ENCODE data around the gene RALGAPA2.

Gene RALGAPA2

GRCh38 chr20:20454850-20455627 lies 257.4 kb downstream of the RALGAPA2 start:
- DNase-seq = no peak

GRCh38 chr20:20454367-20454766 lies 258.1 kb downstream of the RALGAPA2 start:
- no peak for DNase-seq

- DNase-seq = no peak
These were observed 260.2 kb downstream of the RALGAPA2 start for GRCh38 chr20:20452254-20452676.

GRCh38 chr20:20450521-20450920 lies 261.9 kb downstream of the RALGAPA2 start:
- DNase-seq = no peak

GRCh38 chr20:20448881-20449280 lies 263.6 kb downstream of the RALGAPA2 start:
- DNase-seq = no peak

GRCh38 chr20:20447196-20447595 lies 265.2 kb downstream of the RALGAPA2 start:
- no peak for DNase-seq

GRCh38 chr20:20446425-20447015 lies 265.9 kb downstream of the RALGAPA2 start:
- DNase-seq = no peak

GRCh38 chr20:20446001-20446400 lies 266.4 kb downstream of the RALGAPA2 start:
- DNase-seq = no peak

GRCh38 chr20:20443504-20443903 lies 268.9 kb downstream of the RALGAPA2 start:
- no peak for DNase-seq

- no peak for DNase-seq
These were observed 270.0 kb downstream of the RALGAPA2 start for GRCh38 chr20:20442466-20442865.

- DNase-seq = no peak
These were observed 271.4 kb downstream of the RALGAPA2 start for GRCh38 chr20:20440886-20441658.

- DNase-seq = no peak
These were observed 272.0 kb downstream of the RALGAPA2 start for GRCh38 chr20:20440481-20440880.

GRCh38 chr20:20439602-20440190 lies 272.7 kb downstream of the RALGAPA2 start:
- DNase-seq = no peak

GRCh38 chr20:20437314-20437713 lies 275.1 kb downstream of the RALGAPA2 start:
- DNase-seq = no peak

- no peak for DNase-seq
These were observed 275.8 kb downstream of the RALGAPA2 start for GRCh38 chr20:20436689-20437088.

GRCh38 chr20:20435453-20435852 lies 277.0 kb downstream of the RALGAPA2 start:
- DNase-seq = no peak

- no peak for DNase-seq
These were observed 279.7 kb downstream of the RALGAPA2 start for GRCh38 chr20:20432618-20433286.

- no peak for DNase-seq
These were observed 282.4 kb downstream of the RALGAPA2 start for GRCh38 chr20:20430066-20430465.

GRCh38 chr20:20428067-20428466 lies 284.4 kb downstream of the RALGAPA2 start:
- no peak for DNase-seq

GRCh38 chr20:20427227-20427864 lies 285.1 kb downstream of the RALGAPA2 start:
- DNase-seq = no peak

- no peak for DNase-seq
These were observed 285.9 kb downstream of the RALGAPA2 start for GRCh38 chr20:20426655-20426907.

- DNase-seq = no peak
These were observed 286.4 kb downstream of the RALGAPA2 start for GRCh38 chr20:20425823-20426654.

Data from 8988T (cell line).